VCaP (cell line): ENCODE measurements around the gene HIBCH.
A peak's percentile ranks its signal among the peaks of the same experiment; 100 is the strongest.

Source experiments
- H3K27ac ChIP-seq: fragments of 450-650 bp; 2 replicates; pipeline ENCODE4 v1.5.1; 2017
- TF ChIP-seq, protein P1 (sequence below): fragments of 450-650 bp; conservative IDR thresholded peaks from 2 replicates; pipeline ENCODE4 v1.5.1; 2017; ENCODE audit warnings: mild to moderate bottlenecking, moderate library complexity

The HIBCH gene

DNA sequence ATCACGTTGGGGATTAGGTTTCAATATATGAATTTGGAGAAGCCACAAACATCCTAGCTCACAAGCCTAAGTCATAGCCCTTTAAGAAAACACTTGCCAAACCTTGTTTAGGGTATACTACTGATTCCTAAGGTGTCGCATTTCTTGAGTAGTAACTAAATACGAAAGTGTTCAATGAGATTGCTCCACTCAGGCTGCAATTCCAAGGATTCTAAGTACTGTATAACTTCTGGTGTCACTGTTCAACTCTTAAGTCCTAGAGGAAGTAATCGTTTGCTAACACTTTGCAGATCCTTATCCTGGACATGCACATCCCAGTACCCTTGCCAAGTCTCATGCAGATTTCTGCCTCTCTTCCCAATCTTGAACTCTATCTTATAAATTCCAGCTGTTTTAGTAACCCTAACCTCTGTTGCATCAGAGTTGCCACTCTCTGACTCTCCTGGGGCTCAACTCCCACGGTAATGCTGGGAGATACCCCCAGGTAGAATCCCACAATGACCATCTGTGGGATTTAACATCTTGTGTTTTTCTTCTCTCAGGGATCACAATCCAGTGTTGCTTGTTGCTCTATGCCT is 122.4 kb downstream of the HIBCH start:
- H3K27ac ChIP-seq, result no peak overlapping the region
- TF ChIP-seq, protein P1, sequence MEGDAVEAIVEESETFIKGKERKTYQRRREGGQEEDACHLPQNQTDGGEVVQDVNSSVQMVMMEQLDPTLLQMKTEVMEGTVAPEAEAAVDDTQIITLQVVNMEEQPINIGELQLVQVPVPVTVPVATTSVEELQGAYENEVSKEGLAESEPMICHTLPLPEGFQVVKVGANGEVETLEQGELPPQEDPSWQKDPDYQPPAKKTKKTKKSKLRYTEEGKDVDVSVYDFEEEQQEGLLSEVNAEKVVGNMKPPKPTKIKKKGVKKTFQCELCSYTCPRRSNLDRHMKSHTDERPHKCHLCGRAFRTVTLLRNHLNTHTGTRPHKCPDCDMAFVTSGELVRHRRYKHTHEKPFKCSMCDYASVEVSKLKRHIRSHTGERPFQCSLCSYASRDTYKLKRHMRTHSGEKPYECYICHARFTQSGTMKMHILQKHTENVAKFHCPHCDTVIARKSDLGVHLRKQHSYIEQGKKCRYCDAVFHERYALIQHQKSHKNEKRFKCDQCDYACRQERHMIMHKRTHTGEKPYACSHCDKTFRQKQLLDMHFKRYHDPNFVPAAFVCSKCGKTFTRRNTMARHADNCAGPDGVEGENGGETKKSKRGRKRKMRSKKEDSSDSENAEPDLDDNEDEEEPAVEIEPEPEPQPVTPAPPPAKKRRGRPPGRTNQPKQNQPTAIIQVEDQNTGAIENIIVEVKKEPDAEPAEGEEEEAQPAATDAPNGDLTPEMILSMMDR, result no peak

GRCh38 chr2:190190507-190191162 is 129.0 kb downstream of the HIBCH start:
- TF ChIP-seq, protein P1, result no peak
- no peak overlapping the region for H3K27ac ChIP-seq

GRCh38 chr2:190188289-190188688 is 131.3 kb downstream of the HIBCH start:
- TF ChIP-seq, protein P1, result no peak

DNA sequence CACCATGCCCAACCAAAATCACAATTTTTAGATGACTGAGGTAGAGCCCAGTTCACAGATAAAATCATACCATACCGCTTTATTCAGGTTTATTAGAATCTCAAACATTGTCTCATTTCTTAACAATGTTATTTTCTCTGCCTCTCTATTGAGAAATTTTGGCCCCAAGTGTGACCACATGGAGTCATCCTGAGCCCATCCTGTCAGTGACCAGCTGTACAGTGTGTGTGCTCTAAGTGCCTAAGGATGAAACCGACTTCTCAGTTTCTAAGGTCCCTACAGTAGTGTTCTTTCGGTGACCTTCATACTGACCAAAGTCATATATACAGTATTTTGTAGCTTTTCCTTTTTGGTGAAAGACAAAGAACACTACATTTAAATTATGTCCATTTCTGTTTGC is 133.4 kb downstream of the HIBCH start:
- TF ChIP-seq, protein P1, result no peak
- no peak overlapping the region for H3K27ac ChIP-seq

More at GRCh38 chr2:190188289-190188688, 131.3 kb downstream of the HIBCH start:
- no peak overlapping the region for H3K27ac ChIP-seq

DNA sequence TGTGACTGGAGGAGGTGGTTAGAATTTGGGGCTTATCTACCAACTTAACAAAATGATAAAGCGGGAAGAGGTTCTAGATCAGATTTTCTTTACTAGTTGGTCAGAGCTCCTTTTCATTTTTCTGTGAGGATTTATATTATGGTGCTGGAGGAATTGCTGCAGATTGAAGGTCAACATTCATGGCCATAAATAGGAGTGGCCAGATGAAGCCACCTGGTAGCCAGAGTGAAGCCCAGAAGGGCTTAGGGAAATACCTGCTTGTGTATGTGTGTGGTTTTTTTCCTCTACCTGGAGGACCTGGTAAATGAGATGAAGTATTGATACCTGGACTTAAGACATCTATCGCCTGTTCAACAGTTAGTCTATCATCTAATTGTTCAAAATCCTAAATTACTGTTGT is 134.2 kb downstream of the HIBCH start:
- TF ChIP-seq, protein P1, result no peak
- no peak overlapping the region for H3K27ac ChIP-seq

DNA sequence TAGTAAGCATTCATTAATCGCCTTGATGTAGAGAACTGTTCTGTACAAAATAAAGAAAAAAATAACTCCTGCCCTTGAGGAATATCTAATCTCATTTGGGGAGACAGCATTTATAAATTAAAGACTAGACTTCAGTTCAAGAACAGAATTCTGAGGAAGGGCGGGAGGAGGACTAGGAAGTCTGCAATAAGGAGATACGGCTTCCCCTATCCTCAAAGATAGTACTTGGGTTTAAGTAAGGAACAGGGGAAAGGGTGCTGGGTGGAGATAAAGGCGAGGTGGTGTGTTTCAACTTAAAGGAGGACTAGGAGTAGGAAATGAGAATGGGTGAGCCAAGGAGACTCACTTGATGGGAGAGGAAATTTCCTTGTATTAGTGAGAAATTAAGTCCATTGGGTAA is 135.2 kb downstream of the HIBCH start:
- TF ChIP-seq, protein P1, result no peak
- no peak overlapping the region for H3K27ac ChIP-seq

- H3K27ac ChIP-seq, result no peak overlapping the region
- TF ChIP-seq, protein P1, result peak; percentile 54
Observed at GRCh38 chr2:190183539-190183938, 136.1 kb downstream of the HIBCH start.
